Activated T-helper 17 cell treated with anti-CD3 and anti-CD28 coated beads, Interleukin-2, amount 50 U/mL, for 72 hours (primary cell): ENCODE measurements around the gene CPSF6. TPM values are rescaled to one million over a fixed set of nuclear protein-coding genes. Genes with fewer than 3 reads are reported as not detected.

Experiments
- total RNA-seq, 2 donors: library from RNA; stranded (reverse); gene quantifications; one replicate each; pipeline ENCODE4 v1.2.3, GENCODE V29; 2022

Gene CPSF6
- total RNA-seq, 2 donors from 2014 or later: 66.3 to 91.8 TPM

Other genes starting within 250 kb of the CPSF6 start
- under 1 TPM in 1 of 2 donors, not detected in 1; 0.26 TPM for gene LYZ, start 108.8 kb downstream of the CPSF6 start, total RNA-seq
- gene YEATS4, start 120.2 kb downstream of the CPSF6 start, total RNA-seq: 10 to 100 TPM; 28.4 to 48.3 TPM
- gene FRS2, start 230.8 kb downstream of the CPSF6 start, total RNA-seq: 10 to 100 TPM; 11.0 to 12.8 TPM